Activated CD8-positive, alpha-beta memory T cell treated with anti-CD3 and anti-CD28 coated beads for 4 hours (primary cell): ENCODE data around the gene STING1.
"Not testable (repeated sequence)": the region's sequence is repeated elsewhere in the genome, so short reads cannot be mapped to it uniquely, and the experiment has no call there.

Experiments used
- DNase-seq, 2 donors: peaks; one replicate each; pipeline ENCODE4 v3.0.0-alpha.2; 2020; ENCODE audit warnings: low read depth in 2 of 2

STING1 gene

GRCh38 chr5:139503036-139503817, 20.7 kb upstream of the STING1 start:
- not testable (repeated sequence) for DNase-seq

- no peak for DNase-seq
These were observed 18.8 kb upstream of the STING1 start for GRCh38 chr5:139501381-139501780.

DNA sequence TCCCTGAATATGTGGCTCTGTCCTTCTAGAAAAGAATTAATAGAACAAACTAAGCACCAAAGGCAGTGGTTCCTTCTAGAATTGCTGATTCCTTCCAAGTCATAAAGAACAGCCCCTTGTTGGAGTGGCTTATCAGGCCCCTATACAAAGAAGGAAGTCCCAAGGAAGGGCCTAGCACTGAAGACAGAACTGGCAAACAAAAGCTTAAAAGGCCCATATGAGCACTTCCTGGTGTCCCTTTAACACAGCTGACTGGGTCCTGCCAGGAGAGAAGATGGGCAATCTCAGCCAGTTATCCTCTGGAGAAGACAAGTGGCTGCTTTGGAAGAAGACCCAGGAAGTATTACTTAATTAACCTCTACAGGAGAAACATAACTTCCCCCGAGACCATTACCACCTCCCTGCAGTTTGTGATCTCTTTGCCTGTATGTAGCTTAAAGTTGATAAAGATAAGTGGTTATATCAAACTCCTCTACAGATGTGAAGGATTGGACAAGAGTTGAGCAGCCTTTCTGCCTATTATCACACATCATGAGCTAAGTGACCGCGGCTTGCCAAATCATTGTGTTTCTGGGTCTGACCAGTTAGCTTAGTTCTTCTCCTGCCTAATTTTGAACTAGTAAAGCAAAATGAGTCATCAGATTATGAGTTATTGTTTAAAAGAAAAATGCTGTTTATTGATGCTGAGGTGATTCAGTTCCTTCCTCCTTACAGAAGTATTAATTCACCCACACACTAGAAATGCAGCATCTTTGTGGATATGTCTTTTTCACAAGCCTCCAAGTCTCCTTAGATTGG, 13.3 kb upstream of the STING1 start:
- DNase-seq: no peak

DNA sequence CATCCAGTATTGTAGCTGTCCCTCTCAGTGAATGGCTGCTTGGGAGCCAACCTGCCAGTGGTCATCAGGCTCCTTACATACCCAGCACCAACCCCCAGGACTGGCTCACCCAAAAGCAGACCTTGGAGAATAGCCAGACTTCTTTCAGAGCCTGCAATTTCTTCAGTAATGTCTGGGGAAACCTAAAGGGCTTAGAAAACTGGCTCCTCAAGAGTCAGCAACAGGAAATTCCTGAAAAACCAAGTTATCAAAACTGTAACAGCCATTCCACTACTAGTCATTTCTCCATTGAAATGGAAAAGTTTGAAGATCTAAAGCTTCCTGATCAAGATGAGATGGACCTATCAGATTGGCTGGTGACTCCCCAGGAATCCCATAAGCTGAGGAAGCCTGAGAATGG, 12.3 kb upstream of the STING1 start:
- DNase-seq: no peak

DNA sequence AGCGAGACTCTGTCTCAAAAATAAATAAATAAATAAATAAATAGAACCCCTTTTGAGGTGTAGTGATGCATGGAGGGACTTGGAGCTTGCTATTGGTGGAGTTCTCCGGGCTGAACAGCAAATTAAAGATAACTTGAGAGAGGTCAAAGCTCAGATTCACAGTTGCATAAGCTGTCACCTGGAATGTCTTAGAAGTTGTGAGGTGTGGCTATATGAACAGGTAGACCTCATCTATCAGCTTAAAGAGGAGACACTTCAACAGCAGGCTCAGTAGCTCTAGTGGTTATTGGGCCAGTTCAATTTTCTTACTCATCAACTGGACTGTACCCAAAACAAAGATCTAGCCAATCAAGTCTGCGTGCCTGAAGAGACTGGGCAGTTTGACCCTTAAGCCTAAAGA, 11.7 kb upstream of the STING1 start:
- DNase-seq: no peak

GRCh38 chr5:139492700-139493192, 10.2 kb upstream of the STING1 start:
- DNase-seq: no peak

GRCh38 chr5:139488260-139488659, 5.7 kb upstream of the STING1 start:
- DNase-seq: no peak

DNA sequence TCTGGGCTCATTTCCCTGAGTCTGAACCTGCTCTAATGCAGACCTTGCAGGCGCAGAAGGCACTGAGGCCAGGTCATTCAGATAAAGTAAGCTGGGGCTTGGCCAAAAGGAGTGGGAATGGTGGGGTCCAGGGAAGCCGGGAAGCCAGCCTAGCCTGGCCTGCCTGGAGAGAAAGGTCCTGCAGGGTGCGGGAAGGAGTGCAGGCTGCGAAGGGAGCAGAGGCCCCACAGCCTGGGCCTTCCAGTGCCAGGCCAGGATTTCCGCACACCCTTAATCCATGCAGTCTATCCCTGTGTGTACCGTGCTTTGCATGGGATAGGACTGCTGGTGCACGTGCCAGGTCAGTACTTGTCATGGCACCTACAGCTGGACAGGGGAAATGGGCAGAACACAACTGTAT, 3.6 kb upstream of the STING1 start:
- no peak for DNase-seq

DNA sequence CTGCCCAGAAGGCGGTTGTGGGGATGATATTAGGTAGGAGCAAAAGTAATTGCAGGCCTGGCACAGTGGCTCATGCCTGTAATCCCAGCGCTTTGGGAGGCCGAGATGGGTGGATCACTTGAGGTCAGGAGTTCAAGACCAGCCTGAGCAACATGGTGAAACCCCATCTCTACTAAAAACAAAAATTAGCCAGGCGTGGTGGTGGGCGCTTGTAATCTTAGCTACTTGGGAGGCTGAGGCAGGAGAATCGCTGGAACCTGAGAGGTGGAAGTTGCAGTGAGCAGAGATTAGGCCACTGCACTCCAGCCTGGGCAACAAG, 291 bp upstream of the STING1 start:
- not testable (repeated sequence) for DNase-seq

DNA sequence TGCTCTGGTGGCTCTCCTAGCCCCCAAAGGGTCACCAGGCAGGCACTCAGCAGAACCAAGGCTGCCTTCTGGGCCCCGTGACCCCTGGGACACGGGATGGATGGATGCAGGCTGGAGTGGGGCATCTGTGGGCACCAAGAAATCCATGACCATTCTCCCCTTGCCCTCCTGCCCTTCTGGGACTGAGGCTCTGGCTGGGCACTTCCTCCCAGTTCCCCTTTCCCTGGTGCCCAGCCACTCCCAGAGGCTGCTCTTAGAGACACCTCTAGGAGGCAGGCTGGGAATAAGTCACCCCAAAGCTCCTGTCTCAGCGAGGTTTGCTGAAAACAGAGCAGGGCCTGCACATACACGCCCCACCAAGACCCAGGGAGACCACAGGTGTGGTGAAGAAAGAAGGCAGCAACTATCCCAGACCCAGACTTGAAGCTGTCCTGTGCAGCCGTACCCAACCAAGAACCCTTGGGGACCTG, 943 bp downstream of the STING1 start:
- DNase-seq: no peak

GRCh38 chr5:139481122-139481533, 1.4 kb downstream of the STING1 start:
- no peak for DNase-seq

- not testable (repeated sequence) for DNase-seq
These were observed 2.8 kb downstream of the STING1 start for GRCh38 chr5:139479729-139480128.

DNA sequence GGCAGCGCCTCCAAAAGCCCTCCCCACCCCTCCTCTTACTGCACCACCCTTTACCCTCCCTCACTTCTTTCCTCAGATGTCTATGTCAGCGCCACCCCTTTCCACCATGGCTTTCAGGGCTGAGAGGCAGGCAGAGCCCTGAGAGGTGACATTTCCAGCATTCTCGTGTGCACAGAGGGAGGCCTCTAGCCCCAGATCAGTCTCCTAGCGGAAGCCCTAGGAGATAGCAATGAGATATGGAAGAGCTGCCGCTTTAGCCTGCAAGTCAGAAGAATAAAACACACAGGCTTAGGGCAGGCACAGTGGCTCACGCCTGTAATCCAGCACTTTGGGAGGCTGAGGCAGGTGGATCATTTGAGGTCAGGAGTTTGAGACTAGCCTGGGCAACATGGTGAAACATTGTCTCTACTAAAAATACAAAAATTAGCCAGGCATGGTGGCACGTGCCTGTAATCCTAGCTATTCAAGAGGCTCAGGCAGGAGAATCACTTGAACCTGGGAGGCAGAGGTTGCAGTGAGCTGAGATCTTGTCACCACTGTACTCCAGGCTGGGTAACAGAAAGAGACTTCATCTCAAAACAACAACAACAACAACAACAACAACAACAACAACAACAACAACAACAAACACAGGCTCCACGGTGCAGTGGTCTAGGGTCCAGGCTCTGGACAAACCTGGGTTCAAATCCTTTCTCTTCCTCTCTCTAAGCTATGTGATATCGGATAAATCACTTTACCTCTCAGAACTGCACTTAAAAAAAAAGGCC, 3.7 kb downstream of the STING1 start:
- not testable (repeated sequence) for DNase-seq

GRCh38 chr5:139475865-139476617, 6.5 kb downstream of the STING1 start:
- DNase-seq: no peak

- no peak for DNase-seq
These were observed 7.4 kb downstream of the STING1 start for GRCh38 chr5:139474890-139475791.

GRCh38 chr5:139473565-139473964, 9.0 kb downstream of the STING1 start:
- DNase-seq: no peak

DNA sequence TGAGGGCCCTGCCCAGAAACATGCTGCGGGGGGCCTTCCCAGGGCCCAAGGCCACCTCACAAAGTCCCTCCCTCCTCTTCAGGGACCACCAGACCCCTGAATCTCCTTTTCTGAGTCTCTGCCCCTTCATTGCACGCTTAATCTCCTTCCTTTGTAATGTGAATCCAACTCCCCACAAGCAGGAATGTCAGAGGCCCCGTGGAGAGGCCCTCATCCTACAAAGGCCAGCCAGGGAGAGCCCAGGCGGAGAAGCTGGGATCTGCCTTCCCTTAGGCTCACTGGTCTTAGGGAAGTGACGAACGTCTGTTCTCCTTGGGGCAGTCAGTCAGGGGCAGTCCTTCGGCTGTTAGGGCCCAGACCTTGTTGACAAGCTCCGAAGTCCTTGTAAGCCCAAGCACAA, 9.5 kb downstream of the STING1 start:
- no peak for DNase-seq

GRCh38 chr5:139472386-139473030, 10.1 kb downstream of the STING1 start:
- DNase-seq: no peak

DNA sequence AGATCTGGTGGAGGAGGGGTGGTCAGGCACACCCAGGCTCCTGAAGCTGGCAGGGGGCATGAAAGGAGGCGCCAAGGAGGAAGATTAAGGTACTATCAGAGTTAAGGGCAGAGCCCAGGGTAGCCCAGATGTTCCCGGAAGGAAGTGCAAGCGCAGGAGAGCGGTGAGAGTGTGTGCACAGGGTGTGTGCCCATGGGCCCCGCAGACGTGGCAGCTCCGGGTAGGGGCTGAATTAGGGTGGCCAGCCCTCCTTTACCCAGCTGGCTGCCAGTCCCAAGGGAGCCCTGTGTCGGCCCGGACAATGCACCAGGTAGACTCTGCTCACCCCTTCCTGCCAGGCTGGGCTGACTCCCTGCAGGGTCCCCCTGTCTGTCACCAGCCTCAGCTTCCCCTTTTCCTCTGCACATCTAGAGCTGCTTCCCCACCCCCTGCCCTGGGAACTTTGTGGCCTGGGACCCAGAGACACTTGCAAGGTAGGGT, 11.7 kb downstream of the STING1 start, which contains the start of gene SMIM33:
Gene SMIM33 (plus strand): TSS at position 184 of the 480 bp plus-strand sequence. CDS start 118 bp downstream, at position 302.
- DNase-seq: no peak
